Measurements from ENCODE around the gene SUN1. TPM values are rescaled to one million over a fixed set of nuclear protein-coding genes. Genes with fewer than 3 reads are reported as not detected.

The SUN1 gene
- total and polyA plus RNA-seq, 2 experiments from 2014 or later: 63.3 to 145 TPM

DNA sequence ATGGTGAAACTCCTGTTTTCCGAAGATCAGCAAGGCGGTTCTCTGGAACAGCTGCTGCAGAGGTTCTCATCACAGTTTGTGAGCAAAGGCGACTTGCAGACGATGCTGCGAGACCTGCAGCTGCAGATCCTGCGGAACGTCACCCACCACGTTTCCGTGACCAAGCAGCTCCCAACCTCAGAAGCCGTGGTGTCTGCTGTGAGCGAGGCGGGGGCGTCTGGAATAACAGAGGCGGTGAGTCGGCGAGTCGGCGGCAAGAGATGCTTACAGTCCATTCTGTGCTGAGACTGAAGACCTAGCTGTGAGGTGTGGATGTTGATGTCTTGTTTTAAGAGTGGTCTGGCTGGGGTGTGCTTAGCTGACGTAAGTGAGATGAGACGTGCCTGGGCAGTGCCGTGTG is 27.9 kb downstream of the SUN1 start:
- H3K27me3 ChIP-seq (ENCODE audit: insufficient read depth): no peaks in the 10 kb centered on the region
- DNase-seq (ENCODE audit: low spot score) (no peak), ATAC-seq (no peak)
- Mint-ChIP-seq H3K4me1 (no peaks in the 10 kb centered on the region; the same call in 2 of the 3 replicates), H3K4me3 (no peak overlapping the region), H3K27ac (peak overlapping the region; percentile 66), H3K27me3 (ENCODE audit: insufficient read depth, low read depth, poor library complexity) (peaks cover 2% of the 10 kb centered on the region), H3K9me3 (no peaks in the 10 kb centered on the region), H3K36me3 (ENCODE audit: low read depth) (peaks cover 87% of the 10 kb centered on the region)
- no peaks in the 10 kb centered on the region for H3K9me2 ChIP-seq (ENCODE audit: insufficient read depth)
- peaks cover 7% of the 10 kb centered on the region; the same call in 1 of the 2 replicates for H4K20me1 ChIP-seq (replicated peaks; ENCODE audit: insufficient read depth)
- H3K36me3 ChIP-seq (ENCODE audit: insufficient read depth): peaks cover 30% of the 10 kb centered on the region; the same call in 1 of the 2 replicates
- H3K4me3 ChIP-seq: no peak overlapping the region
- no peaks in the 10 kb centered on the region for H3K4me1 ChIP-seq (ENCODE audit: insufficient read depth)
- H3F3A ChIP-seq (replicated peaks; ENCODE audit: low read depth): no peaks in the 10 kb centered on the region
- TF ChIP-seq, protein P1, sequence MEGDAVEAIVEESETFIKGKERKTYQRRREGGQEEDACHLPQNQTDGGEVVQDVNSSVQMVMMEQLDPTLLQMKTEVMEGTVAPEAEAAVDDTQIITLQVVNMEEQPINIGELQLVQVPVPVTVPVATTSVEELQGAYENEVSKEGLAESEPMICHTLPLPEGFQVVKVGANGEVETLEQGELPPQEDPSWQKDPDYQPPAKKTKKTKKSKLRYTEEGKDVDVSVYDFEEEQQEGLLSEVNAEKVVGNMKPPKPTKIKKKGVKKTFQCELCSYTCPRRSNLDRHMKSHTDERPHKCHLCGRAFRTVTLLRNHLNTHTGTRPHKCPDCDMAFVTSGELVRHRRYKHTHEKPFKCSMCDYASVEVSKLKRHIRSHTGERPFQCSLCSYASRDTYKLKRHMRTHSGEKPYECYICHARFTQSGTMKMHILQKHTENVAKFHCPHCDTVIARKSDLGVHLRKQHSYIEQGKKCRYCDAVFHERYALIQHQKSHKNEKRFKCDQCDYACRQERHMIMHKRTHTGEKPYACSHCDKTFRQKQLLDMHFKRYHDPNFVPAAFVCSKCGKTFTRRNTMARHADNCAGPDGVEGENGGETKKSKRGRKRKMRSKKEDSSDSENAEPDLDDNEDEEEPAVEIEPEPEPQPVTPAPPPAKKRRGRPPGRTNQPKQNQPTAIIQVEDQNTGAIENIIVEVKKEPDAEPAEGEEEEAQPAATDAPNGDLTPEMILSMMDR (conservative IDR thresholded peaks at IDR 0.05; ENCODE audit: low read depth in 2 of 2): no peak
- TF ChIP-seq EZH2 (IDR thresholded peaks at IDR 0.05; ENCODE audit: low read depth, unreplicated experiment): no peak
- TF ChIP-seq EZH2phosphoT487 (IDR thresholded peaks at IDR 0.05; ENCODE audit: unreplicated experiment): no peak
- TF ChIP-seq POLR2AphosphoS5 (IDR thresholded peaks at IDR 0.05; ENCODE audit: low read depth): no peak
- TF ChIP-seq ZNF331 (CRISPR knock-in tag; IDR thresholded peaks at IDR 0.05; ENCODE audit: low read depth): no peak
- TF ChIP-seq STAT1 (IDR thresholded peaks at IDR 0.05; ENCODE audit: unreplicated experiment): no peak
- TF ChIP-seq, protein P2, sequence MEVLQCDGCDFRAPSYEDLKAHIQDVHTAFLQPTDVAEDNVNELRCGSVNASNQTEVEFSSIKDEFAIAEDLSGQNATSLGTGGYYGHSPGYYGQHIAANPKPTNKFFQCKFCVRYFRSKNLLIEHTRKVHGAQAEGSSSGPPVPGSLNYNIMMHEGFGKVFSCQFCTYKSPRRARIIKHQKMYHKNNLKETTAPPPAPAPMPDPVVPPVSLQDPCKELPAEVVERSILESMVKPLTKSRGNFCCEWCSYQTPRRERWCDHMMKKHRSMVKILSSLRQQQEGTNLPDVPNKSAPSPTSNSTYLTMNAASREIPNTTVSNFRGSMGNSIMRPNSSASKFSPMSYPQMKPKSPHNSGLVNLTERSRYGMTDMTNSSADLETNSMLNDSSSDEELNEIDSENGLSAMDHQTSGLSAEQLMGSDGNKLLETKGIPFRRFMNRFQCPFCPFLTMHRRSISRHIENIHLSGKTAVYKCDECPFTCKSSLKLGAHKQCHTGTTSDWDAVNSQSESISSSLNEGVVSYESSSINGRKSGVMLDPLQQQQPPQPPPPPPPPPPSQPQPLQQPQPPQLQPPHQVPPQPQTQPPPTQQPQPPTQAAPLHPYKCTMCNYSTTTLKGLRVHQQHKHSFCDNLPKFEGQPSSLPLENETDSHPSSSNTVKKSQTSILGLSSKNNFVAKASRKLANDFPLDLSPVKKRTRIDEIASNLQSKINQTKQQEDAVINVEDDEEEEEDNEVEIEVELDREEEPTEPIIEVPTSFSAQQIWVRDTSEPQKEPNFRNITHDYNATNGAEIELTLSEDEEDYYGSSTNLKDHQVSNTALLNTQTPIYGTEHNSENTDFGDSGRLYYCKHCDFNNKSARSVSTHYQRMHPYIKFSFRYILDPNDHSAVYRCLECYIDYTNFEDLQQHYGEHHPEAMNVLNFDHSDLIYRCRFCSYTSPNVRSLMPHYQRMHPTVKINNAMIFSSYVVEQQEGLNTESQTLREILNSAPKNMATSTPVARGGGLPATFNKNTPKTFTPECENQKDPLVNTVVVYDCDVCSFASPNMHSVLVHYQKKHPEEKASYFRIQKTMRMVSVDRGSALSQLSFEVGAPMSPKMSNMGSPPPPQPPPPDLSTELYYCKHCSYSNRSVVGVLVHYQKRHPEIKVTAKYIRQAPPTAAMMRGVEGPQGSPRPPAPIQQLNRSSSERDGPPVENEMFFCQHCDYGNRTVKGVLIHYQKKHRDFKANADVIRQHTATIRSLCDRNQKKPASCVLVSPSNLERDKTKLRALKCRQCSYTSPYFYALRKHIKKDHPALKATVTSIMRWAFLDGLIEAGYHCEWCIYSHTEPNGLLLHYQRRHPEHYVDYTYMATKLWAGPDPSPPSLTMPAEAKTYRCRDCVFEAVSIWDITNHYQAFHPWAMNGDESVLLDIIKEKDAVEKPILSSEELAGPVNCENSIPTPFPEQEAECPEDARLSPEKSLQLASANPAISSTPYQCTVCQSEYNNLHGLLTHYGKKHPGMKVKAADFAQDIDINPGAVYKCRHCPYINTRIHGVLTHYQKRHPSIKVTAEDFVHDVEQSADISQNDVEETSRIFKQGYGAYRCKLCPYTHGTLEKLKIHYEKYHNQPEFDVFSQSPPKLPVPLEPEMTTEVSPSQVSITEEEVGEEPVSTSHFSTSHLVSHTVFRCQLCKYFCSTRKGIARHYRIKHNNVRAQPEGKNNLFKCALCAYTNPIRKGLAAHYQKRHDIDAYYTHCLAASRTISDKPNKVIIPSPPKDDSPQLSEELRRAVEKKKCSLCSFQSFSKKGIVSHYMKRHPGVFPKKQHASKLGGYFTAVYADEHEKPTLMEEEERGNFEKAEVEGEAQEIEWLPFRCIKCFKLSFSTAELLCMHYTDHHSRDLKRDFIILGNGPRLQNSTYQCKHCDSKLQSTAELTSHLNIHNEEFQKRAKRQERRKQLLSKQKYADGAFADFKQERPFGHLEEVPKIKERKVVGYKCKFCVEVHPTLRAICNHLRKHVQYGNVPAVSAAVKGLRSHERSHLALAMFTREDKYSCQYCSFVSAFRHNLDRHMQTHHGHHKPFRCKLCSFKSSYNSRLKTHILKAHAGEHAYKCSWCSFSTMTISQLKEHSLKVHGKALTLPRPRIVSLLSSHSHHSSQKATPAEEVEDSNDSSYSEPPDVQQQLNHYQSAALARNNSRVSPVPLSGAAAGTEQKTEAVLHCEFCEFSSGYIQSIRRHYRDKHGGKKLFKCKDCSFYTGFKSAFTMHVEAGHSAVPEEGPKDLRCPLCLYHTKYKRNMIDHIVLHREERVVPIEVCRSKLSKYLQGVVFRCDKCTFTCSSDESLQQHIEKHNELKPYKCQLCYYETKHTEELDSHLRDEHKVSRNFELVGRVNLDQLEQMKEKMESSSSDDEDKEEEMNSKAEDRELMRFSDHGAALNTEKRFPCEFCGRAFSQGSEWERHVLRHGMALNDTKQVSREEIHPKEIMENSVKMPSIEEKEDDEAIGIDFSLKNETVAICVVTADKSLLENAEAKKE (CRISPR knock-in tag; IDR thresholded peaks at IDR 0.05): no peak
- TF ChIP-seq, protein P3, sequence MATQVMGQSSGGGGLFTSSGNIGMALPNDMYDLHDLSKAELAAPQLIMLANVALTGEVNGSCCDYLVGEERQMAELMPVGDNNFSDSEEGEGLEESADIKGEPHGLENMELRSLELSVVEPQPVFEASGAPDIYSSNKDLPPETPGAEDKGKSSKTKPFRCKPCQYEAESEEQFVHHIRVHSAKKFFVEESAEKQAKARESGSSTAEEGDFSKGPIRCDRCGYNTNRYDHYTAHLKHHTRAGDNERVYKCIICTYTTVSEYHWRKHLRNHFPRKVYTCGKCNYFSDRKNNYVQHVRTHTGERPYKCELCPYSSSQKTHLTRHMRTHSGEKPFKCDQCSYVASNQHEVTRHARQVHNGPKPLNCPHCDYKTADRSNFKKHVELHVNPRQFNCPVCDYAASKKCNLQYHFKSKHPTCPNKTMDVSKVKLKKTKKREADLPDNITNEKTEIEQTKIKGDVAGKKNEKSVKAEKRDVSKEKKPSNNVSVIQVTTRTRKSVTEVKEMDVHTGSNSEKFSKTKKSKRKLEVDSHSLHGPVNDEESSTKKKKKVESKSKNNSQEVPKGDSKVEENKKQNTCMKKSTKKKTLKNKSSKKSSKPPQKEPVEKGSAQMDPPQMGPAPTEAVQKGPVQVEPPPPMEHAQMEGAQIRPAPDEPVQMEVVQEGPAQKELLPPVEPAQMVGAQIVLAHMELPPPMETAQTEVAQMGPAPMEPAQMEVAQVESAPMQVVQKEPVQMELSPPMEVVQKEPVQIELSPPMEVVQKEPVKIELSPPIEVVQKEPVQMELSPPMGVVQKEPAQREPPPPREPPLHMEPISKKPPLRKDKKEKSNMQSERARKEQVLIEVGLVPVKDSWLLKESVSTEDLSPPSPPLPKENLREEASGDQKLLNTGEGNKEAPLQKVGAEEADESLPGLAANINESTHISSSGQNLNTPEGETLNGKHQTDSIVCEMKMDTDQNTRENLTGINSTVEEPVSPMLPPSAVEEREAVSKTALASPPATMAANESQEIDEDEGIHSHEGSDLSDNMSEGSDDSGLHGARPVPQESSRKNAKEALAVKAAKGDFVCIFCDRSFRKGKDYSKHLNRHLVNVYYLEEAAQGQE (IDR thresholded peaks at IDR 0.05; ENCODE audit: unreplicated experiment): no peak
- no peak for TF ChIP-seq CREB1 (CRISPR knock-in tag; IDR thresholded peaks at IDR 0.05; ENCODE audit: low read depth)
- no peak for TF ChIP-seq ZNF114 (CRISPR knock-in tag; IDR thresholded peaks at IDR 0.05)
- H3K4me2 ChIP-seq: no peak overlapping the region
- H2AFZ ChIP-seq: no peak overlapping the region
- H3K79me2 ChIP-seq (replicated peaks; ENCODE audit: insufficient read depth): no peaks in the 10 kb centered on the region
- H3K27ac ChIP-seq (ENCODE audit: low read depth): no peak overlapping the region

Data from GM23338 (cell line).